Right lobe of liver (tissue), 4 donors: Measurements from ENCODE around the gene TCFL5.

Experiments
- CTCF ChIP-seq, 4 donors: fragments of 200-600 bp in 3 of 4; fragments of 450-650 bp in 1 of 4; IDR thresholded peaks; one replicate each; pipeline versions ENCODE4 v1.5.1 to v1.8.0; 2016 to 2022; ENCODE audit warnings: antibody characterized with exemption in 4 of 4, mild to moderate bottlenecking in 2 of 4
- POLR2A ChIP-seq: fragments of 450-650 bp; IDR thresholded peaks from one replicate; pipeline ENCODE4 v1.6.1; 2017; ENCODE audit warnings: antibody characterized with exemption, mild to moderate bottlenecking
- donor health status: DM: no; HTN: no; CAD: no.
- donor health status: DM: no; HTN: no; CAD: no.
- donor health status: DM: no; HTN: yes; CAD: no.

GRCh38 chr20:62861726-62862336 is at the start of gene TCFL5:
- TF ChIP-seq CTCF (IDR thresholded peaks at IDR 0.05), result no peak
- no peak for TF ChIP-seq POLR2A
